ENCODE results near the gene RYR1.

The RYR1 gene

GRCh38 chr19:38527466-38528136 lies 94.1 kb downstream of the RYR1 start:
- no peak for DNase-seq (ENCODE audit: low read depth, low spot score)
- TF ChIP-seq ZNF274 (IDR thresholded peaks at IDR 0.05; ENCODE audit: low read depth, low read length), result no peak
- no peak for TF ChIP-seq YY1 (IDR thresholded peaks at IDR 0.05; ENCODE audit: insufficient read depth, insufficient read length)
- TF ChIP-seq SUZ12 (IDR thresholded peaks at IDR 0.05; ENCODE audit: extremely low read depth, insufficient read depth, insufficient read length), result no peak
- H3K4me1 ChIP-seq (ENCODE audit: insufficient read depth, insufficient read length), result peaks cover 2% of the 10 kb centered on the region
- no peaks in the 10 kb centered on the region for H3K9me3 ChIP-seq (ENCODE audit: insufficient read depth, low read length)
- no peaks in the 10 kb centered on the region for H3K36me3 ChIP-seq (ENCODE audit: insufficient read depth, insufficient read length, low read length)
- no peak overlapping the region for H3K4me3 ChIP-seq (ENCODE audit: insufficient read length, low read depth)
- no peak overlapping the region for H3K9ac ChIP-seq (ENCODE audit: insufficient read length, low read depth)
- no peaks in the 10 kb centered on the region for H3K27me3 ChIP-seq (ENCODE audit: insufficient read depth, insufficient read length)

GRCh38 chr19:38528213-38528755 lies 94.8 kb downstream of the RYR1 start:
- no peaks in the 10 kb centered on the region for H3K27me3 ChIP-seq (ENCODE audit: insufficient read depth, insufficient read length)
- no peak overlapping the region for H3K9ac ChIP-seq (ENCODE audit: insufficient read length, low read depth)
- H3K9me3 ChIP-seq (ENCODE audit: insufficient read depth, low read length), result no peaks in the 10 kb centered on the region
- no peaks in the 10 kb centered on the region for H3K36me3 ChIP-seq (ENCODE audit: insufficient read depth, insufficient read length, low read length)
- peaks cover 2% of the 10 kb centered on the region for H3K4me1 ChIP-seq (ENCODE audit: insufficient read depth, insufficient read length)
- H3K4me3 ChIP-seq (ENCODE audit: insufficient read length, low read depth), result no peak overlapping the region
- TF ChIP-seq ZNF274 (IDR thresholded peaks at IDR 0.05; ENCODE audit: low read depth, low read length), result no peak
- TF ChIP-seq YY1 (IDR thresholded peaks at IDR 0.05; ENCODE audit: insufficient read depth, insufficient read length), result no peak
- no peak for TF ChIP-seq SUZ12 (IDR thresholded peaks at IDR 0.05; ENCODE audit: extremely low read depth, insufficient read depth, insufficient read length)
- no peak for DNase-seq (ENCODE audit: low read depth, low spot score)

GRCh38 chr19:38528931-38529330 lies 95.4 kb downstream of the RYR1 start:
- no peak for TF ChIP-seq YY1 (IDR thresholded peaks at IDR 0.05; ENCODE audit: insufficient read depth, insufficient read length)
- no peaks in the 10 kb centered on the region for H3K36me3 ChIP-seq (ENCODE audit: insufficient read depth, insufficient read length, low read length)
- no peaks in the 10 kb centered on the region for H3K27me3 ChIP-seq (ENCODE audit: insufficient read depth, insufficient read length)
- H3K9me3 ChIP-seq (ENCODE audit: insufficient read depth, low read length), result no peaks in the 10 kb centered on the region
- no peaks in the 10 kb centered on the region for H3K4me1 ChIP-seq (ENCODE audit: insufficient read depth, insufficient read length)
- H3K9ac ChIP-seq (ENCODE audit: insufficient read length, low read depth), result no peak overlapping the region
- no peak overlapping the region for H3K4me3 ChIP-seq (ENCODE audit: insufficient read length, low read depth)
- DNase-seq (ENCODE audit: low read depth, low spot score), result no peak

- Histone ChIP-seq H3K4me3 (ENCODE audit: insufficient read length, low read depth) (no peak overlapping the region), H3K36me3 (ENCODE audit: insufficient read depth, insufficient read length, low read length) (no peaks in the 10 kb centered on the region), H3K9me3 (ENCODE audit: insufficient read depth, low read length) (no peaks in the 10 kb centered on the region), H3K9ac (ENCODE audit: insufficient read length, low read depth) (no peak overlapping the region), H3K27me3 (ENCODE audit: insufficient read depth, insufficient read length) (no peaks in the 10 kb centered on the region), H3K4me1 (ENCODE audit: insufficient read depth, insufficient read length) (no peaks in the 10 kb centered on the region)
- no peak for TF ChIP-seq SUZ12 (IDR thresholded peaks at IDR 0.05; ENCODE audit: extremely low read depth, insufficient read depth, insufficient read length)
- TF ChIP-seq ZNF274 (IDR thresholded peaks at IDR 0.05; ENCODE audit: low read depth, low read length), result no peak
- no peak for TF ChIP-seq YY1 (IDR thresholded peaks at IDR 0.05; ENCODE audit: insufficient read depth, insufficient read length)
- DNase-seq (ENCODE audit: low read depth, low spot score), result no peak
Observed at GRCh38 chr19:38531515-38531914, 98.0 kb downstream of the RYR1 start.

- Histone ChIP-seq H3K4me1 (ENCODE audit: insufficient read depth, insufficient read length) (no peaks in the 10 kb centered on the region), H3K9ac (ENCODE audit: insufficient read length, low read depth) (no peak overlapping the region), H3K36me3 (ENCODE audit: insufficient read depth, insufficient read length, low read length) (no peaks in the 10 kb centered on the region), H3K27me3 (ENCODE audit: insufficient read depth, insufficient read length) (no peaks in the 10 kb centered on the region), H3K9me3 (ENCODE audit: insufficient read depth, low read length) (no peaks in the 10 kb centered on the region), H3K4me3 (ENCODE audit: insufficient read length, low read depth) (no peak overlapping the region)
- TF ChIP-seq YY1 (IDR thresholded peaks at IDR 0.05; ENCODE audit: insufficient read depth, insufficient read length), result no peak
- no peak for TF ChIP-seq SUZ12 (IDR thresholded peaks at IDR 0.05; ENCODE audit: extremely low read depth, insufficient read depth, insufficient read length)
- no peak for TF ChIP-seq ZNF274 (IDR thresholded peaks at IDR 0.05; ENCODE audit: low read depth, low read length)
- DNase-seq (ENCODE audit: low read depth, low spot score), result no peak
Observed at GRCh38 chr19:38532939-38533338, 99.4 kb downstream of the RYR1 start.

- no peaks in the 10 kb centered on the region for H3K36me3 ChIP-seq (ENCODE audit: insufficient read depth, insufficient read length, low read length)
- TF ChIP-seq SUZ12 (IDR thresholded peaks at IDR 0.05; ENCODE audit: extremely low read depth, insufficient read depth, insufficient read length) (no peak), YY1 (IDR thresholded peaks at IDR 0.05; ENCODE audit: insufficient read depth, insufficient read length) (no peak), ZNF274 (IDR thresholded peaks at IDR 0.05; ENCODE audit: low read depth, low read length) (no peak)
- no peaks in the 10 kb centered on the region for H3K9me3 ChIP-seq (ENCODE audit: insufficient read depth, low read length)
Observed at GRCh38 chr19:38534574-38534973, 101.1 kb downstream of the RYR1 start.

GRCh38 chr19:38535212-38535611 lies 101.7 kb downstream of the RYR1 start:
- Histone ChIP-seq H3K36me3 (ENCODE audit: insufficient read depth, insufficient read length, low read length) (no peaks in the 10 kb centered on the region), H3K4me3 (ENCODE audit: insufficient read length, low read depth) (no peak overlapping the region), H3K9me3 (ENCODE audit: insufficient read depth, low read length) (no peaks in the 10 kb centered on the region), H3K4me1 (ENCODE audit: insufficient read depth, insufficient read length) (no peaks in the 10 kb centered on the region), H3K9ac (ENCODE audit: insufficient read length, low read depth) (no peak overlapping the region), H3K27me3 (ENCODE audit: insufficient read depth, insufficient read length) (no peaks in the 10 kb centered on the region)
- DNase-seq (ENCODE audit: low read depth, low spot score), result no peak
- TF ChIP-seq ZNF274 (IDR thresholded peaks at IDR 0.05; ENCODE audit: low read depth, low read length) (no peak), SUZ12 (IDR thresholded peaks at IDR 0.05; ENCODE audit: extremely low read depth, insufficient read depth, insufficient read length) (no peak), YY1 (IDR thresholded peaks at IDR 0.05; ENCODE audit: insufficient read depth, insufficient read length) (no peak)

More at GRCh38 chr19:38534574-38534973, 101.1 kb downstream of the RYR1 start:
- Histone ChIP-seq H3K27me3 (ENCODE audit: insufficient read depth, insufficient read length) (no peaks in the 10 kb centered on the region), H3K4me3 (ENCODE audit: insufficient read length, low read depth) (no peak overlapping the region), H3K9ac (ENCODE audit: insufficient read length, low read depth) (no peak overlapping the region), H3K4me1 (ENCODE audit: insufficient read depth, insufficient read length) (no peaks in the 10 kb centered on the region)
- DNase-seq (ENCODE audit: low read depth, low spot score), result no peak

All from NT2/D1 (cell line).